ENCODE measurements around the gene MALAT1. TPM values are rescaled to one million over a fixed set of nuclear protein-coding genes. Genes with fewer than 3 reads are reported as not detected.

Gene MALAT1
- total and polyA plus RNA-seq, 2 of the 13 experiments (the other 11 are each of a cell fraction or from before 2014, with no cell fraction given) = 143 to 1,237 TPM

DNA sequence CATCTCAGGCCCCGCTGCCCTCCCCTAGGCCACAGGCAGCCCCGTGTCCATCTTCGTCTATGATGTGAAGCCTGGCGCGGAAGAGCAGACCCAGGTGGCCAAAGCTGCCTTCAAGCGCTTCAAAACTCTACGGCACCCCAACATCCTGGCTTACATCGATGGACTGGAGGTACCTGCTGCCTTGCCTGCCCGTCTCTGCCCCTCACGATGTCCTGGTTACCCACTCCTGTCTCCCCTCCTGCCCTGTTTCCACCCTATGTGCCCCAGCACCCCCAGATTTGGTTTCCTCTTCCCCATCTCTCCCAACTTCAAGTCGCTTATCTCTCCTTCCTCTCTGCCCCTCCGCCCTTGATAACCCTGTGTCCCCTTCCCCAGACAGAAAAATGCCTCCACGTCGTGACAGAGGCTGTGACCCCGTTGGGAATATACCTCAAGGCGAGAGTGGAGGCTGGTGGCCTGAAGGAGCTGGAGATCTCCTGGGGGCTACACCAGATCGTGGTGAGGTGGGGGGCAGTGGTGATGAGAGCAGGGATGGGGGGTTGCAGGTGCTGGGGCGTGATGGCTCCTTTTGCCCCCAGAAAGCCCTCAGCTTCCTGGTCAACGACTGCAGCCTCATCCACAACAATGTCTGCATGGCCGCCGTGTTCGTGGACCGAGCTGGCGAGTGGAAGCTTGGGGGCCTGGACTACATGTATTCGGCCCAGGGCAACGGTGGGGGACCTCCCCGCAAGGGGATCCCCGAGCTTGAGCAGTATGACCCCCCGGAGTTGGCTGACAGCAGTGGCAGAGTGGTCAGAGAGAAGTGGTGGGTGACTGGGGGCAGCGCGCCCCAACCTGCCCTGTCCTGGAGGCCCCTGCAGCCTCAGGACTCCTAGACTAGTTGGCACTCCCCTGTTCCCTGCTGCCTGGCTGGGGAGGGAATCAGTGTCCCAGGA, 27.0 kb downstream of the MALAT1 start (continued):
- 0 out of 2 replicates have a peak, but pooled peaks have one; percentile 2 for TF ChIP-seq ZNF710 (CRISPR knock-in tag; IDR thresholded peaks at IDR 0.05; ENCODE audit: borderline replicate concordance)
- TF ChIP-seq GTF3A (CRISPR knock-in tag; conservative IDR thresholded peaks at IDR 0.05) = 0 out of 2 replicates have a peak, but pooled peaks have one; percentile 31
- TF ChIP-seq ZNF274 (CRISPR knock-in tag; IDR thresholded peaks at IDR 0.05) = no peak
- no peak for TF ChIP-seq TOE1 (CRISPR knock-in tag; IDR thresholded peaks at IDR 0.05)
- TF ChIP-seq HMGA1 (CRISPR knock-in tag; conservative IDR thresholded peaks at IDR 0.05) = no peak
- TF ChIP-seq REXO4 (CRISPR knock-in tag; IDR thresholded peaks at IDR 0.05; ENCODE audit: borderline replicate concordance) = no peak
- 0 out of 2 replicates have a peak, but pooled peaks have one; percentile 20 for TF ChIP-seq NR2C2 (CRISPR knock-in tag; IDR thresholded peaks at IDR 0.05; ENCODE audit: borderline replicate concordance)
- 0 out of 4 replicates have a peak, but pooled peaks of 1 of the 2 experiments have one; percentile 16 for TF ChIP-seq KLF16 (CRISPR knock-in tag; IDR thresholded peaks at IDR 0.05)
- no peak for TF ChIP-seq AHR (CRISPR knock-in tag; IDR thresholded peaks at IDR 0.05)
- TF ChIP-seq ESRRA (CRISPR knock-in tag; IDR thresholded peaks at IDR 0.05; ENCODE audit: low read depth) = no peak
- TF ChIP-seq ZNF446 (CRISPR knock-in tag; IDR thresholded peaks at IDR 0.05) = peak; percentile 63; the same call in 1 of the 2 replicates
- no peak for TF ChIP-seq ZNF264 (CRISPR knock-in tag; IDR thresholded peaks at IDR 0.05)
- TF ChIP-seq DMAP1 (CRISPR knock-in tag; IDR thresholded peaks at IDR 0.05) = peak; percentile 9; the same call in 1 of the 2 replicates

Data from HepG2 (cell line).